Retinal pigment epithelial cell (primary cell): ENCODE data around the gene KISS1.

Source experiments
- DNase-seq: peaks from one replicate; pipeline ENCODE4 v3.0.0-alpha.2; 2010; ENCODE audit warnings: low read depth
- H3K4me3 ChIP-seq: 2 replicates; pipeline ENCODE4 v1.5.1; 2011; ENCODE audit warnings: mild to moderate bottlenecking, low read length, control low read depth, moderate library complexity
- TF ChIP-seq, protein P1 (sequence below): conservative IDR thresholded peaks from 2 replicates; pipeline ENCODE4 v1.5.1; 2011; ENCODE audit warnings: low read depth, low read length, control low read depth, inconsistent platforms

Gene KISS1

DNA sequence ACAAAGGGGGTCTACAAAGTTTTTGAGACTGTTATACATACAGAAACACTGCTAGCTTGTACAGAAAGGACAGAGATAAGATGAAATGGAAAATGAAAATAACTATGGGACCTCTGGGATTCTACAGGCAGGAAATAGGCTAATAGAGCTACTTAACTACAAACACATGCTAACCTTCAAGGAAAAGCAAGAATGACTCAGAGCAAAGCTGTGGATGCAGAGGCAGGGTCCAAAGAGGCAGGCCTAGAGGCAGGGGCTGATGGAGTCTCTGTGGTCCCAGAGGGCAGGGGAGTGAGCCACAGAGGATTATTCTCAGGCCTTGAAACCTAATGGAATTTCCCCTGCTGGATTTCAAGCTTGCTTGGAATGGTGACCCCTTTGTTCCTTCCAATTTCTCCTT is 36.2 kb upstream of the KISS1 start:
- TF ChIP-seq, protein P1, sequence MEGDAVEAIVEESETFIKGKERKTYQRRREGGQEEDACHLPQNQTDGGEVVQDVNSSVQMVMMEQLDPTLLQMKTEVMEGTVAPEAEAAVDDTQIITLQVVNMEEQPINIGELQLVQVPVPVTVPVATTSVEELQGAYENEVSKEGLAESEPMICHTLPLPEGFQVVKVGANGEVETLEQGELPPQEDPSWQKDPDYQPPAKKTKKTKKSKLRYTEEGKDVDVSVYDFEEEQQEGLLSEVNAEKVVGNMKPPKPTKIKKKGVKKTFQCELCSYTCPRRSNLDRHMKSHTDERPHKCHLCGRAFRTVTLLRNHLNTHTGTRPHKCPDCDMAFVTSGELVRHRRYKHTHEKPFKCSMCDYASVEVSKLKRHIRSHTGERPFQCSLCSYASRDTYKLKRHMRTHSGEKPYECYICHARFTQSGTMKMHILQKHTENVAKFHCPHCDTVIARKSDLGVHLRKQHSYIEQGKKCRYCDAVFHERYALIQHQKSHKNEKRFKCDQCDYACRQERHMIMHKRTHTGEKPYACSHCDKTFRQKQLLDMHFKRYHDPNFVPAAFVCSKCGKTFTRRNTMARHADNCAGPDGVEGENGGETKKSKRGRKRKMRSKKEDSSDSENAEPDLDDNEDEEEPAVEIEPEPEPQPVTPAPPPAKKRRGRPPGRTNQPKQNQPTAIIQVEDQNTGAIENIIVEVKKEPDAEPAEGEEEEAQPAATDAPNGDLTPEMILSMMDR = no peak
- no peak overlapping the region for H3K4me3 ChIP-seq
- no peak for DNase-seq

DNA sequence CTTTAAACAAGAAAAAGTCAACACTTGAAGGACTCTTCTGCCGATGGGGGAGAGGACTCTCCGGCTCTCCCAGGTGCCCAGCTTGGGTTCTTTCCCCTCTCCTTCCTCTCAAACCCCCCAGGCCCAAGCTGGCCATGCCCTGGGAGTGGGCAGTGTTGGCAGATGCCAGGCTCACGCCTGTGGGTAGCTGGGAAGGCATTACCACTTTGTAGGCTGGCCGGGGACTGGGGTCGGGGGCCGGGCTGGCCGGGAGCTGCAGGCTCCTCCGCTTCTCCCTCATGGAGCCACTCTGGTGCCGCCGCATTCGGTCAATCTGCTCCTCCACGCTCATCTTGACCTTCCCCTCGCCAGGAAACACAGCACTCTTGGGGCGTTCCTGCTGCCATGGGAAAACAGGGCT is 33.9 kb upstream of the KISS1 start:
- no peak for DNase-seq
- H3K4me3 ChIP-seq = no peak overlapping the region
- TF ChIP-seq, protein P1 = no peak

DNA sequence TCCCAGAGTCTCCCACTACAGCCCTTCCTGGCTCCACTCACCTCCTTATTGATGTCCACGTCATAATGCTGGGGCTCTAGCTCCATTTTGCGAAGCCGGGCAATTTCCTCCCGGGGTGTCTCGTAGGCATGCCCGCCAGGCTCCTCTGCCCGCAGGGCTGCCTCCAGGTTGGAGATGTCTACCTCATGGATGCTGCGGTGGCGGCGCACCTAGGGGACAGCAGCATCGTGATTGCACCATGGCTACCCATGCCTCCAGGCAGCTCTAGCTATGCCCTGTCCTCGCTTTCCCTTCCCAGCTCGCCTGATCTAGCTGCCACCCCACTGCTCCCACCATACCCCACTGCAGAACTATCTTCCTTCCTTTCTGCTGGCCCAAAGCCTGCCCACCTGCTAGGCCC is 32.6 kb upstream of the KISS1 start:
- DNase-seq = no peak
- TF ChIP-seq, protein P1 = no peak
- H3K4me3 ChIP-seq = no peak overlapping the region

DNA sequence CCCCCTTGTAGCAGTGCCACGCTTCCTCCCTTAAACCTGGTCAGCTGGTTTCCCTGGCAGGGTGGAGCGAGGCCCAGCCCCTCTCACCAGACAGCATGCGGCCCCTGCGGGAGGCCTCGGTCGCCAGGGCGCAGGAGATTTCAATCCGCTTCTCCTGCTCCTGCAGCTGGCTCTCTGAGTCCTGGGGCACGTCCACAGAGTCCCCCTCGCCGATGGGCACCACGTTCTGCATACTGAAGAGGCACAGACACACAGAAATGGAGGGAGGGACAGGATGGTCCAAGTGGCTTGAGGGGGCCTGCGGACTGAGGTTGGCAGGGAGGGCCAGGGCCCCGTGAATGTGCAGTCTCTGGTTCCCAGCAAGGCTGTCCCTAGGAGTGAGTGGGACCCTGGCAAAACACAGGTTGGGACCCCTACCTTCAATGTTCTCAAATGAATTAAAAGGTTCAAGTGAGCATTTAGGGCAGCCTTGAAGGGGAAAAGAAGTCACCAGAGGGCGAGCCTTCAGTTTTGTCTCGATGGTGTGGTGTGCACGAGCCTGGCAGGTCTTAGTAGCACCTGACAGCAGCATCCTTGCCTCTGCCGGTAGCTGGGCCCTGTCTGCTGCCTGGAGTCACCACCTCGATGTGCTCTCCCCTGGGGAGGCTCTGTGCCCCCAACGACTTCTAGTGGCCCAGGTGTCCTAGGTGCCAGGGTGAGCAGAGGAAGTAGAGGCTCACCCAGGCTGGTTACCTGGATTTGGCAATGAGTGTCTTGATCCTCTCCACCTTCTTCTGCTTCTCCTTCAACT is 31.9 kb upstream of the KISS1 start:
- TF ChIP-seq, protein P1 = no peak
- DNase-seq = no peak
- H3K4me3 ChIP-seq = no peak overlapping the region

DNA sequence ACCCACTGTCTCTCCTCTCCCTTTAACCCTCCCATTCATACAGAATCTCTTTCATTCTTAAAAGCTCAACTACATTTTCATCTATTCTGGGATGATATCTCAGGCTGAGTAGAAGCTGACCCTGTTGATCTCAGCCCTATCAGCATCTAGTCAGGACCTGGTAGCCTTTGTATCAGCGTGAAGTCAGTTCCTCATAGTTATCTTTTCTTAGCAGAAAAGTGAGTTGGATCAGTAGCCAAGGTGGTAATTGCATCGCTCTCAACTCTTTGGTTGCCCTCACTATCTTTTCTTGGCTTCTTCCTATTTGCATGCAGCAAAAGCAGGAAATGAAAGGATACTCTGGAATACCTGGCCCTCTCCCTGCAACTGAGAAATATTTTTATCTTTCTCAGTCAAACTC is 31.1 kb upstream of the KISS1 start:
- TF ChIP-seq, protein P1 = no peak
- no peak for DNase-seq
- no peak overlapping the region for H3K4me3 ChIP-seq

DNA sequence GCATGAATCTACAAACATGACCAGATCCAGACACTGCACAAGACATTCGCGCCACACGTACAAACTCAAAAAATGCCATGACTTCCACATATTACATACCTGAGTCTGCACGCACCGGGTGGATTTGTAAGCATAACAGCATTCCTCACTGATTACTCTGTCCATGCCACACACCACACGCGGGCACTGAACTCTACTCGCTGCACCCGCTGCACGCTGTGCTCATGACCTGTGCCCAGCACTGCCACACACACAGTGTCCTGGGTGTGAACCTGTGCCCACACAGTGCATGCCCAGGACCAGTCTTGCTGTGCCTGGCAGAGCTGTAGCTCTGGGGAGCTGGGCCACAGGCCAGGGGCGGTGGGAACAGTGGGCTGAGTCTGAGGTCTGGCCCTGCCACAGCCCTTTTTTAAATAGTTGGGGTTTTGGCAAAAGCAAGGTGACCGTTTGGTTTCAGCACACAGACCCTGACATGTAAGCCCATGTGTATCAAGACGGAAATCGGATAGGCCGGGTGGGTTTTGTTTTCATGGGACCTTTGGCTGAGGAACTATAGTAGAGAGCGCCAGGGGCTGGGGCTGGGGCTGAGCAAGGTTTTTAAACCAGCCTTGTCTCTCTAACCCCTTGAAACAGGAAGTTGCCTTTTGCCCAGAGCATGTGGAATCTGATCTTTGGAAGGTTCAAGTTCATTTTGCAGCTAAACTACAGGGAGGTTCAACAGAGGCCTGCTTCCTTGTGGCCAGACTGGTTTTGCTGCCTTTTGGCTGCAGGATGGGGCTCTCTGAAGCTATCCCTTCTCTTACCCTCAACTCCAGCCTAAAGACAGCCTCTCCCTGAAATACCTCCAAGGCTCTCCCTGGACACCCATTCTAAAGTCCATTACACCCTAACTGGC is 29.8 kb upstream of the KISS1 start:
- TF ChIP-seq, protein P1 = no peak
- no peak for DNase-seq
- H3K4me3 ChIP-seq = no peak overlapping the region
